ENCODE results near the gene PFKFB3. TPM values are rescaled to one million over a fixed set of nuclear protein-coding genes. Genes with fewer than 3 reads are reported as not detected.

PFKFB3 gene
- total RNA-seq, 1 donor from 2014 or later, result 126 TPM

- Mint-ChIP-seq H3K36me3 (ENCODE audit: low read depth) (peaks cover 6% of the 10 kb centered on the region), H3K27me3 (ENCODE audit: low read depth) (no peaks in the 10 kb centered on the region), H3K9me3 (no peaks in the 10 kb centered on the region), H3K27ac (peak overlapping the region; percentile 35), H3K4me3 (ENCODE audit: low read depth) (no peak overlapping the region), H3K4me1 (ENCODE audit: low read depth) (peaks cover 54% of the 10 kb centered on the region)
- no peak for DNase-seq (ENCODE audit: low spot score)
- intact Hi-C loops (cut with micrococcal nuclease), result loop anchor here (5.0 kb wide), 1 partner anchor 33 kb away; no protein-coding TSS in a partner anchor
Observed at GRCh38 chr10:6269432-6269831, 66.7 kb downstream of the PFKFB3 start.

DNA sequence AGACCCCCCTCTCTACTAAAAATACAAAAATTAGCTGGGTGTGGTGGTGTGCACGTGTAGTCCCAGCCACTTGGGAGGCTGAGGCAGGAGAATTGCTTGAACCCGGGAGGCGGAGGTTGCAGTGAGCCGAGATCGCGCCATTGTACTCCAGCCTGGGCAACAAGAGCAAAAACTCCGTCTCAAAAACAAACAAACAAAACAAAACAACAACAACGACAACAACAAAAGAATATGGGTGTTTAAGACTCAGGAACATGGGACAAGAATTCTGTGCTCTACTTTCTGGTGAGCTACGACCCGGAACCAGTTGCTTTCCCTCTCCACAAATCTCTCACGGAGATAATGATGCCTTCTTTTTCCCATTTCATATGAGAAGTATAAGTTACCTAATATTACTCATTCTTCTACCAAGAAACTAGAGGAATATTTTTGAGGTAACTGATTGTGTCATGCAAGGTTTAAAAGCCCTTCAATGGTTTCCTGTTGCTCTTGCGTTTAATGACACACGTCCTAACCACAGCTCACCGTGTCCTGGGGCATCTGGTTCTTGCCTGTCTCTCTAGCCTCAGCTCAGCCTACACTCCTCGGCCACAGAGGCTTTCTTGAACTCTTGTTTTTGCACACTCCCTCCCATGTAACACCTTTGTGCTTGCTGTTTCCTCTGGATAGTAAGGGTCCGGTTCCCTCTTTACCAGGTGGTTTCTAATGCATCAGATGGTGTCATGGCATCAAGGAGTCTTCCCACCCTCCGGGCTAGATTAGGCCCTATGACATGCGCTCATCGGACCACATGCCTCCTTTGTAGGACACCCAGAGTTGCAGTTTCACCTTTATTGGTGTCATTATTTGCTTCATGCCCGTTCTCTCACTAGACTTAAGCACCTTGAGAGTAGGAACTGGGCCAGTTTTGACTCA lies 67.5 kb downstream of the PFKFB3 start:
- DNase-seq (ENCODE audit: low spot score), result peak; percentile 73
- Mint-ChIP-seq H3K4me3 (ENCODE audit: low read depth) (peak overlapping the region; percentile 22), H3K27ac (peak overlapping the region; percentile 89), H3K9me3 (no peaks in the 10 kb centered on the region), H3K4me1 (ENCODE audit: low read depth) (peaks cover 58% of the 10 kb centered on the region), H3K36me3 (ENCODE audit: low read depth) (peaks cover 7% of the 10 kb centered on the region), H3K27me3 (ENCODE audit: low read depth) (no peaks in the 10 kb centered on the region)
- intact Hi-C loops (cut with micrococcal nuclease), result loop anchor here (1.0 to 10.0 kb wide), 9 partner anchors 21 to 975 kb away; no protein-coding TSS in a partner anchor

- Mint-ChIP-seq H3K4me1 (ENCODE audit: low read depth) (peaks cover 66% of the 10 kb centered on the region), H3K27ac (peak overlapping the region; percentile 89), H3K36me3 (ENCODE audit: low read depth) (peaks cover 10% of the 10 kb centered on the region), H3K27me3 (ENCODE audit: low read depth) (no peaks in the 10 kb centered on the region), H3K9me3 (no peaks in the 10 kb centered on the region), H3K4me3 (ENCODE audit: low read depth) (peak overlapping the region; percentile 22)
- no peak for DNase-seq (ENCODE audit: low spot score)
- intact Hi-C loops (cut with micrococcal nuclease), result loop anchor here (1.0 to 10.0 kb wide), 8 partner anchors 20 to 976 kb away; no protein-coding TSS in a partner anchor
Observed at GRCh38 chr10:6270951-6271350, 68.2 kb downstream of the PFKFB3 start.

DNA sequence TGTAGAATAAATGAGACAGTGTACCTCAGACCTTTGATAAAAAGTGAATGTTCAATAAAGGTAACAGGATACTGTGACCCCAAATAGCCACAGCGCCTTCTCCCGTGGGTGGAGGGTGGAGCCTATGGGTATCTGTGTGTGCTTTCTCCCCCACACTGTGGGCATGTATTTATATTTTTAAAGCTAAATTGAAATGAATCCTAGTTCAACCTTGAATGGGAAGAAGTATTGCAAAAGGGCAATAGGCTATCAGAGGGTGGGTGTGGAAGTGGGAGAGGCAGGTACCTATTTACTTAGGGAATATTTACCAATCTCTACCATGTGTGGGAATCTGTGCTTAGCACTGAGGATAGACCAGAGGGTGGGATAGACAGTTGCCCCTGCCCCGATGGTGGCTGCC lies 68.9 kb downstream of the PFKFB3 start:
- no peaks in the 10 kb centered on the region for H3K9me3 Mint-ChIP-seq
- peaks cover 64% of the 10 kb centered on the region for H3K4me1 Mint-ChIP-seq (ENCODE audit: low read depth)
- intact Hi-C loops (cut with micrococcal nuclease), result loop anchor here (5.0 to 10.0 kb wide), 3 partner anchors 129 to 977 kb away; no protein-coding TSS in a partner anchor
- H3K4me3 Mint-ChIP-seq (ENCODE audit: low read depth), result no peak overlapping the region
- DNase-seq (ENCODE audit: low spot score), result no peak
- no peaks in the 10 kb centered on the region for H3K27me3 Mint-ChIP-seq (ENCODE audit: low read depth)
- peaks cover 11% of the 10 kb centered on the region for H3K36me3 Mint-ChIP-seq (ENCODE audit: low read depth)
- H3K27ac Mint-ChIP-seq, result peak overlapping the region; percentile 89

DNA sequence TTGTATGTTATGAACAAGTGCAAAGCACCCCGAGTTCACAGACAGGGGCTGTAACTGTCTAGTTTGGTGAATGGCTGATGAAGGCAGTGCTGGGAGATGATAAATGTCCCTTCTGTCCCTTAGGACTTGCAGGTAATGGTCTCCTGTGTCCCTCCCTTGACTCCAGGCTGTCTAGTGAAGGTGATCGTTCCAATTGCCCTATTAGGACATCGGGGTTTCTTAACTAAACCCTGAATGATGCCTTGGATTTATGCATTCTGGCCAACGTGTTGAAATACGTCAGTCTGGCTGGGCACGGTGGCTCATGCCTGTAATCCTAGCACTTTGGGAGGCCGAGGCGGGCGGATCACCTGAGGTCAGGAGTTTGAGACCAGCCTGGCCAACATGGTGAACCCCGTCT lies 69.4 kb downstream of the PFKFB3 start:
- no peak overlapping the region for H3K27ac Mint-ChIP-seq
- no peaks in the 10 kb centered on the region for H3K27me3 Mint-ChIP-seq (ENCODE audit: low read depth)
- no peak overlapping the region for H3K4me3 Mint-ChIP-seq (ENCODE audit: low read depth)
- no peaks in the 10 kb centered on the region for H3K9me3 Mint-ChIP-seq
- DNase-seq (ENCODE audit: low spot score), result no peak
- H3K4me1 Mint-ChIP-seq (ENCODE audit: low read depth), result peaks cover 63% of the 10 kb centered on the region
- intact Hi-C loops (cut with micrococcal nuclease), result loop anchor here (5.0 to 10.0 kb wide), 3 partner anchors 130 to 977 kb away; no protein-coding TSS in a partner anchor
- peaks cover 15% of the 10 kb centered on the region for H3K36me3 Mint-ChIP-seq (ENCODE audit: low read depth)

DNA sequence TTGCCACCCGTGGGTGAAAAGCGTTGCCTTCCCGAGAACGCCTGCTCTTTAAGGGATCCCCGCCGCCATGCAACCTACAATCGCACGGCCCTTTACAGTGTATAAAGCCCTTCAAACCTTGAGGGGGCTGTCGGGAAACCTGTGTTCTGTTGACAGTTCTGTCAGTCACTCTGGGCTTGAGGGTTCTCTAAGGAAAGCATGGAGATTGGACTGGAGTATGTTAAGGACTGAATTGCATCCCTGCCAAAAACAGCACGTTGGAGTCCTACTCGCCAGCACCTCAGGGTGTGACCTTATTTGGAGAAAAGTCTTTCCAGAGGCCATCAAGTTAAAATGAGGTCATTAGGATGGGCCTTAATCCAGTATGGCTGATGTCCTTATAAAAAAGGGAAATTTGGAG lies 70.6 kb downstream of the PFKFB3 start:
- Mint-ChIP-seq H3K4me1 (ENCODE audit: low read depth) (peaks cover 59% of the 10 kb centered on the region), H3K9me3 (peaks cover 3% of the 10 kb centered on the region), H3K27me3 (ENCODE audit: low read depth) (no peaks in the 10 kb centered on the region), H3K4me3 (ENCODE audit: low read depth) (no peak overlapping the region), H3K36me3 (ENCODE audit: low read depth) (peaks cover 19% of the 10 kb centered on the region), H3K27ac (no peak overlapping the region)
- no peak for DNase-seq (ENCODE audit: low spot score)
- intact Hi-C loops (cut with micrococcal nuclease), result loop anchor here (5.0 to 10.0 kb wide), 3 partner anchors 131 to 979 kb away; no protein-coding TSS in a partner anchor

- H3K36me3 Mint-ChIP-seq (ENCODE audit: low read depth), result peaks cover 19% of the 10 kb centered on the region
- H3K9me3 Mint-ChIP-seq, result peaks cover 3% of the 10 kb centered on the region
- peak overlapping the region; percentile 33 for H3K27ac Mint-ChIP-seq
- H3K4me1 Mint-ChIP-seq (ENCODE audit: low read depth), result peaks cover 57% of the 10 kb centered on the region
- H3K4me3 Mint-ChIP-seq (ENCODE audit: low read depth), result no peak overlapping the region
- intact Hi-C loops (cut with micrococcal nuclease), result loop anchor here (5.0 to 10.0 kb wide), 3 partner anchors 132 to 979 kb away; no protein-coding TSS in a partner anchor
- DNase-seq (ENCODE audit: low spot score), result no peak
- no peaks in the 10 kb centered on the region for H3K27me3 Mint-ChIP-seq (ENCODE audit: low read depth)
Observed at GRCh38 chr10:6274040-6274439, 71.3 kb downstream of the PFKFB3 start.

GRCh38 chr10:6274484-6274883 lies 71.8 kb downstream of the PFKFB3 start:
- DNase-seq (ENCODE audit: low spot score), result no peak
- Mint-ChIP-seq H3K4me1 (ENCODE audit: low read depth) (peaks cover 56% of the 10 kb centered on the region), H3K27ac (peak overlapping the region; percentile 97), H3K9me3 (peaks cover 3% of the 10 kb centered on the region), H3K27me3 (ENCODE audit: low read depth) (no peaks in the 10 kb centered on the region), H3K36me3 (ENCODE audit: low read depth) (peaks cover 19% of the 10 kb centered on the region), H3K4me3 (ENCODE audit: low read depth) (no peak overlapping the region)
- intact Hi-C loops (cut with micrococcal nuclease), result loop anchor here (5.0 to 10.0 kb wide), 3 partner anchors 132 to 980 kb away; no protein-coding TSS in a partner anchor

- Mint-ChIP-seq H3K9me3 (peaks cover 3% of the 10 kb centered on the region), H3K36me3 (ENCODE audit: low read depth) (peaks cover 19% of the 10 kb centered on the region), H3K27me3 (ENCODE audit: low read depth) (no peaks in the 10 kb centered on the region), H3K4me3 (ENCODE audit: low read depth) (peak overlapping the region; percentile 76), H3K27ac (peak overlapping the region; percentile 97), H3K4me1 (ENCODE audit: low read depth) (peaks cover 54% of the 10 kb centered on the region)
- intact Hi-C loops (cut with micrococcal nuclease), result loop anchor here (1.0 to 10.0 kb wide), 5 partner anchors 8 to 981 kb away; no protein-coding TSS in a partner anchor
- DNase-seq (ENCODE audit: low spot score), result peak; percentile 79
Observed at GRCh38 chr10:6275022-6275997, 72.6 kb downstream of the PFKFB3 start.

- intact Hi-C loops (cut with micrococcal nuclease), result loop anchor here (10.0 kb wide), 2 partner anchors 338 to 982 kb away; no protein-coding TSS in a partner anchor
- H3K27me3 Mint-ChIP-seq (ENCODE audit: low read depth), result no peaks in the 10 kb centered on the region
- H3K4me3 Mint-ChIP-seq (ENCODE audit: low read depth), result no peak overlapping the region
- DNase-seq (ENCODE audit: low spot score), result no peak
- H3K27ac Mint-ChIP-seq, result no peak overlapping the region
- peaks cover 50% of the 10 kb centered on the region for H3K4me1 Mint-ChIP-seq (ENCODE audit: low read depth)
- H3K36me3 Mint-ChIP-seq (ENCODE audit: low read depth), result peaks cover 19% of the 10 kb centered on the region
- H3K9me3 Mint-ChIP-seq, result peaks cover 3% of the 10 kb centered on the region
Observed at GRCh38 chr10:6276356-6276755, 73.6 kb downstream of the PFKFB3 start.

DNA sequence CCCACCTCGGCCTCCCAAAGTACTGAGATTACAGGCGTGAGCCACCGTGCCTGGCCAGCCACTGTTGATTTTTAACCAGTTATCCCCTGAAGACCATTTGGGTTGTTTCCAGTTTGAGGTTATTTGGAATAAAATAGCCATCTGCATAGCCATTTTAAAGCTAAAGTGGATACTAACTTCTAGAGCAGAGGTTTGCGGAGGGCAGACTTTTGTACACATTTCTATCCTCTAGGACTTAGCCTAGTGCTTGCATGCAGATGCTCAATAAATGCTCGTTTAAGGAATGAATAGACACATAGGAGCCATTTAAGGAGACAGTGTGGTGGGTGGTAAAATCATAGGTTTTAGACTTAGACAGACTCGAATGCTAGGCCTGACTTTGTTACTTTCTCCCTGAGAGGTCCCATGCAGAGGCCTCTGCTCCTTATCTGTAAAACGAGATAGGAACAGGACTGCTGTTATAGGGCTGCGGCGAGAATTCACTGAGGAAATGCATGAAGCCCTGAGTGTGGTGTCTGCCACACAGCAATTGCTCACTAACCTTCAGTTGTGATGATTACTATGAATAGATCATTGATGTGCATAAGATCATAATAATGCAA lies 75.9 kb downstream of the PFKFB3 start:
- H3K4me3 Mint-ChIP-seq (ENCODE audit: low read depth), result no peak overlapping the region
- H3K9me3 Mint-ChIP-seq, result peaks cover 3% of the 10 kb centered on the region
- no peak for DNase-seq (ENCODE audit: low spot score)
- peaks cover 23% of the 10 kb centered on the region for H3K36me3 Mint-ChIP-seq (ENCODE audit: low read depth)
- H3K4me1 Mint-ChIP-seq (ENCODE audit: low read depth), result peaks cover 42% of the 10 kb centered on the region
- no peaks in the 10 kb centered on the region for H3K27me3 Mint-ChIP-seq (ENCODE audit: low read depth)
- intact Hi-C loops (cut with micrococcal nuclease), result loop anchor here (10.0 kb wide), 2 partner anchors 336 to 984 kb away; no protein-coding TSS in a partner anchor
- no peak overlapping the region for H3K27ac Mint-ChIP-seq
